NCI-H2227 (cell line): ENCODE results near the gene MB21D2.

Source experiments
- DNase-seq: peaks from one replicate; lab custom pipeline; 2025; ENCODE audit not compliant: unreplicated experiment; lab: John Stamatoyannopoulos, UW

Gene MB21D2

DNA sequence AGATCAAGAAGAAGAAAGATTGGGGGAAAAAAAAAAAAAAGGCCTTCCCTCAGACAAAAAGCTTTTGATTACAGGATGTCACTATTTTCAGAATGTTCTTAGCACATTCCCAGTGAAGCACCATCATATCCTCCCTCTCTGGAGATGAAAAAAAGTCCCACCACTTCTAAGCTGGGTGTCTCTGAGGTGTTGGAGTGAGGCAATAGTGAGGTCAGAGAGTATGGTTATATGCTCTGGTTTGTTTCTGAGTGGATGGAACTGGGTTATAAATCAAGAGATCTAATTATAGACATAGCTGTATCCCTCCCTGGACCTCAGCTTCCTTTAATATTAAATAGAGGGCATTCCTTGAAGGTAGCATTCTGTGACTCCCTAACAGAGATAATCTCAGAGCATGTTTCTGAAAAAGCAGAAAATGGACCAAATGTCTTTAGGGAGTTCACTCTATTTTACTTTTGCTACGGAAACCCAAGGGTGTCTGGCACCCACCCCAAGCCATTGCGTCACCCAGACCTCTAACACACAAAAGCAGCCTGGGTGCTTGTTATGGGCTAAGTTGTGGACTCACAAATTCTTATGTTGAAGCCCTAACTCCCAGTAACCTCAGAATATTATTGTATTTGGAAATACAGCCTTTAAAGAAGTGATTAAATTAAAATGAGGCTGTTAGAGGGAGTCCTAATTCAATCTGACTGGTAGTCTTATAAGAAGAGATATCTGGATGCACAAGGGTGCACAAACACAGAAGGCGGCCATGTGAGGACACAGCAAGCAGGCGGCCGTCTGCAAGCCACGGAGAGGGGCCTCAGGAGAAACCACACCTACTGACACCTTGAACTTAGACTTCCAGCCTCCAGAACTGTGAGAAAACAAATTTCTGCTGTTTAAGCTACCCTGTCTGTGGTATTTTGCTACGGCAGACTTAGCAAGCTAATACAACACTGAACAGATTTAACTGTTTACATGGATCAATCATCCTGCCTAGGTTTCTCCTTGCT, 81.5 kb downstream of the MB21D2 start:
- DNase-seq: no peak

- no peak for DNase-seq
Measured at GRCh38 chr3:192834428-192834827, 83.2 kb downstream of the MB21D2 start.

DNA sequence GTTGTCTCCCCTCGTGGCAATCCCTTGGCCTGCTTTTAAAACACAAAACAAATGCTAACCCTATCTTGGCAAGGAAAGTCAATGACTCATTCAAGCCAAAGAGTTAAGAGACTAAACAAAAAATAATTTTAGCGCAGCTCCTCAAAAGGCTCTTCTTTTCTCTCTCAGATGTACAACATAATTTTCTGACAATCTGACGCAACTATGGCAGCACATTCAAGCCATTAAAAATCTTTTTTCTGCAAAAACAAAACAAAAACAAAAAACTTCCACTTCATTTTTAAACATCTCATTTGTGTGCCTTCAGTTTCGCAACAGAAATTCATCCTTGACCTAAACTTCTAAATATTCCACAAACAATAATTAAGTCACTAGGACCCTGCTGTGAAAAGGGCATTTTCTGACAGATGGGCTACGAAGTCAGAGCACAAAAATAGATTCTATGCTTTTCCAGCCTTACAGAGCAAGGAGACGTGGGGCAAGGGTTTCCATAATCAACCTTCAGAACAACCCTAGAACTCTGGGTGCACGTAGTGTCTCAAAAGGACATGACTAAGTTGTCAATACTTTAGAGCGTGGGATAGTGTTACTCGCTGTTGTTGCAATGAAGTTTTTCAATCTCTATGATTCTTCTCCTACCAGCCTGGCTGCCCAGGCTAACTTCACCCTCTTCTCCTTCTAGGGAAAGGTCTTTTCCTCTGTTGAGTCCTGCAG, 84.3 kb downstream of the MB21D2 start:
- peak; percentile 39 for DNase-seq

- no peak for DNase-seq
Measured at GRCh38 chr3:192831801-192832347, 85.8 kb downstream of the MB21D2 start.

DNA sequence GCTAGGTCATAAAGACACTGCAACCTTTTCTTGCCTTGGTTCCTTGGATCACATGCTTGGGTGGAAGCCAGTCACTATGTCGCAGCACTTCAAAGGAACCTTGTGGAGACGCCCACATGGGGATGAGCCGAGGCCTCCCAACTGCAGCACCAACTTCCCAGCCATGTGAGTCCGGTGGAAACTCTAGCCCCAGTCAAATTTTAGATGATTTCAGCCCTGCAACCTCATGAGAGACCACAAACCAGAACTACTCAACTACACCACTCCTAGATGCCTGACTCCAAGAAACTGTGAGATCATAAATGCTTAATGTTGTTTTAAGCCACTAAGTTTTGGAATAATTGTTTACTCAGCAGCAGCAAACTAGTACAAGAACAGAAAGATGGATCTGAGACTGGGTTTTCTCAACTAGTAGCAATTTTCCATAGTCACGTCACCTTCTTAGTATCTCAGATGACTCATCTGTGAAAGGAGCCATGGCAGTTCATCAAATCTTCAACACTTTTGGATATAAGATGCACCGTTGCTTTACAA, 86.5 kb downstream of the MB21D2 start:
- no peak for DNase-seq

DNA sequence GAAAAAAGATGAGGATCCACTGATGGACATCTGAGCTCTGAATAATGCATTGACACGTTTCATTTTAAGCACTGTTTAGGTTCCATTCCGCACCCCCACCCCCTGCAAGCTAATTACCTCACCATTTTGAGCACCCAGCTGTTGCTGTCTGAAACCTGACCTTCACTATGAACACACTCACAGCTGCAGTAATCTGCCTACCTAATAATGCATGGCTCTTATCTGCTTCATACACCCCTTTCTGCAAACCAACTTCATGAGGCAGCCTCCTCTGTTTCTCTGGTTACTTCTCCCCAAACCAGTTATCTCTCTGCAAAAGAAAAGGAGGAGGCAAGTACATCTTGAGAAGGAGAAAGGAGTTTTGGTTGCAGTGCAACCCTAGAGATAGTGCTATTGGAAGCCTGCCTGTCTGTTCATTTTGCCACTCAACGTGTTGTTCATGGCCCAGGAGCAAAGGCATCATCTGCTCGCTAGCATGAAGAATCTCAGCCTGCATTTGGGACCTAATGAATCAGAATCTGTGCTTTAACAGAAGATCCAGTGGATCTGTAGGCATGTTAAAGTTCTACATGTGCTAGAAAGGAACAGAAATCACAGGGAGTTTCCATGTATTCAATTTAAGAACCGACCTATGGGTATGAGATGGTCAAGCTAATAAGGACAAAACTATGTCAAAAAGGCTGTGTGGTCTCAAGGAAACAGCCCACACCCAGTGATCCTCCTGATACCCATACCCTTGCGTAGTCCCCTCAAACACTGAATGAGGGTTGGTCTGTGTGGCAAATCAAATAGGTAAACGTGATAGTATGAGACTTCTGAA, 87.2 kb downstream of the MB21D2 start:
- no peak for DNase-seq

DNA sequence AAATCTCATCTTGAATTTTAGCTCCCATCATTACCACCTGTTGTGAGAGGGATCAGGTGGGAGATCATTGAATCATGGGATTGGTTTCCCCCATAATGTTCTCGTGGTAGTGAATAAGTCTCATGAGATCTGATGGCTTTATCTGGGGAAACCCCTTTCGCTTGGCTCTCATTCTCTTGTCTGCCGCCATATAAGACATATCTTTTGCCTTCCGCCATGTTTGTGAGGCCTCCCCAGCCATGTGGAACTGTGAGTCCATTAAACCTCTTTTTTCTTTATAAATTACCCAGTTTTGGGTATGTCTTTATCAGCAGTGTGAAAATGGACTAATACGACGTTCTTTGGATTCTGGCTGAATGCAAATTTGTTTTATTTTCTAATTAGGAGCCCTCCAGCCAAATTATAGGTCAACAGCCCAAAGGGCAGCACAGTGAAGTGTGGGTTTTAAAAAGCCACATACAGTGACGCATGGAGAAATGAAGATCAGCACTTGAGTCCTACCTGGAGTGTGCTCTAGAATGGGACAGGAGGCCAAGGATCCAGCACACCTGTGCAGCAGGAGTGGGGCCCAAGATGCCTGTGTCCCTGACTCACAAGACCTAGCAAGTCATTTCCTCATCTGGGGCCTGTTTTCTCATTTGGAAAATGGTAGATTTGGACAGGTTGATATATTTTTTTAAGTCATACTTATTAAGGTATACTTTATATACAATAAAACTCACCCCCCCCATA, 89.6 kb downstream of the MB21D2 start:
- no peak for DNase-seq

DNA sequence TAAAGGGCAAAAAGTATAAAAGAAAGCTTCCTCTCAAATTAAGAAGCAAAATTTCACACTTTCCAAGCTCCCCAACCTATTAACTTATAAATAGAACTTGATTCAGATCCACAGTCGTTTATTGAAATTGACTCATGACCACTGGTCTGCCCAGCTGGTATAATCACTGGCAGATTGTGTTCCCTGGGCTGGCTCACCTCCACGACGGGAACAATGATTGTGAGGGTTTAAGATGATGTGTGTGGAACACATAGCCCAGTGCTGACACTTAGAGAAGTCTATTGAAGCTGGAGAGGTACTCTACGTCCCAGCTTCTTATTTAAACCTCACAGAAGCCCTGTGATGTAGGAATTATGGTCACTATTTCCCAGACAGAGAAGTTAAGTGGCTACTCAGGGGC, 90.4 kb downstream of the MB21D2 start:
- DNase-seq: no peak

DNA sequence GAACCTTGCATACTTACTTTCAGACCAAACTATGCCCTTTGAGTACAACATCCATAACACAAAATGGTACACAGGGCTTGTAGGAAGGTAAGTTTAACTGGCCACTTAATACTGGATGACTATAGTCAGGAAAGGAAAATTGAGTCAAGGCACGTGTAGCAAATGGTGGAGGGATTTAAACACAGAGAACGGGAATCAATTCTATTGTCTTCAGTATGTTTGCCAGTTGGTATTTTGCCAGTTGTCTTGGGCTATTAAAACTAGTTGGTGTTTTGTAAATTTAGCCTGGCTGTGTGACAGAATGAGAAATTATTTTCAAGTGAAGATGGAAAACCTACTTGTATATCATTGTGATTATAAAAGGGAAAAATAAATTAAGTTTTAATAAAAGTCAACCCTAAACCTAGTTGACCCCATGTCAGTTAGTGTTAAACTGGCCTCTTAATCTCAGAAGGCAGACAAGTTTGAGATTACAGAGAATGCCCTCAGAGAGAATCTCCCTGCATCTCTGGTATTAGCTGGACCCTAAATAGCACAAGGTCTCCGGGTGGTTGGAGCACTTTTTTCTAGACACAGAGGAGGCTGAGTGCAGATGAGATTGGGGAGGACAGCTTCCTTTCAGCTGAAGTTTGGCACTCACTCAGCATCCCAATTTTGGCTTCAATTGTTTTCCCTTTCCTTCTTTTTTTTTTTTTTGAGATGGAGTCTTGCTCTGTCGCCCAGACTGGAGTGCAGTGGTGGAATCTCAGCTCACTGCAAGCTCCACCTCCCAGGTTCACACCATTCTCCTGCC, 91.2 kb downstream of the MB21D2 start:
- no peak for DNase-seq

- peak; percentile 79 for DNase-seq
Measured at GRCh38 chr3:192825657-192826200, 91.9 kb downstream of the MB21D2 start.

GRCh38 chr3:192825216-192825615, 92.4 kb downstream of the MB21D2 start:
- peak; percentile 31 for DNase-seq

DNA sequence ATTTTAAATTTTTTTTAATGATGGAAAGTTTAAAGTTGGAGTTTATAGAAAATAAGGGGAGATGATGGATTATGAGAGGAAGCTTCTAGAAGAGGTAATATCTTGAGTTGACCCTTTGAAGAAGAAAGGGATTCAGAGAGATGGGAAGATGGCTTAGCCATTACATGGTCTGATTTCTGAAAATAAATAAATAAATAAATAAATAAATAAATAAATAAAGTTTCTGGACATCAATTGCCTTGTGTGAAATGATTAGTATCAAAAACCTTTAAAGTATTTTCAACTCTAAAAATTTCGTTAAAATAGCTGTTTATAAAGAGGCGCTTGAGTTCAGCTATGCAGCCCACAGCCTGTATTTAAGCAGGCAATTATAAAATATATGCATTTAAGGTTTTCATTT, 93.3 kb downstream of the MB21D2 start:
- DNase-seq: no peak

DNA sequence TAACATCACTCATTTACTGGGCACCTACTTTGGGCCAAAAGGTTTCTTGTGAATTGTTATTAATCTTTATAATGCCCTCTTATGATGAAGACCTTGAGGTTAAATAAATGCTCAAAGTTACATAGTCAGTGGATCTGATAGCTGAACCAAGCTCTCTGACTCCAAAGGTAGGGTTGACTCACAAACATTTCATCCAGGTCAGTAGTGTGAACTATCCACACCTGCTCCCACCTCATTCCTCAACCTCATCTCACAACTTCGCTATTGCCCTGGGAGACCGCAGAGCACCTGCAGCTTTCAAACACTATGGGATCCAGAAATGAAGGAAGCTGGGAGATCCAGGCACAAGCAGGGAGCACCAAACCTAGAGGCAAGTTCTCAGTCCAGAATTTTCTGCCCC, 96.5 kb downstream of the MB21D2 start:
- DNase-seq: no peak

GRCh38 chr3:192820161-192820560, 97.5 kb downstream of the MB21D2 start:
- DNase-seq: no peak

- no peak for DNase-seq
Measured at GRCh38 chr3:192819001-192819569, 98.6 kb downstream of the MB21D2 start.

DNA sequence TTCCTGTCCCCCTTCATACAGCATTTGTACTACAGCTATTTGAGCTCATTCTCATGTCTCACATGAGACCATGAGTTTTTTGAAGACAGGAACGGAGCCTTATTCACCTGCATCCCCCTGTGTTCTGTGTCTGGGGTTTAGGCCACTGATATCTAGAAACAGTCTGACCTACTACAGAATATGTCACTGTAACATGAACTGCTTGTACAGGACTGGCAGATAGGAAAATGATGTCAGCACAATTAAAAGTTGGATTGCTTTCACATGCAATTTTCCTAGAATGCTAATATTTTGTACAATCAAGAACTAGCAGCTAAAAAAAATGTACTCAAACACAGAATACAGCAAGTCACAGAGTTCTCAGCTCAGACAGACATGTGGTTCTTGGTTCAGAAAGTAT, 99.5 kb downstream of the MB21D2 start:
- DNase-seq: no peak

- DNase-seq: no peak
Measured at GRCh38 chr3:192817506-192817905, 100.2 kb downstream of the MB21D2 start.

DNA sequence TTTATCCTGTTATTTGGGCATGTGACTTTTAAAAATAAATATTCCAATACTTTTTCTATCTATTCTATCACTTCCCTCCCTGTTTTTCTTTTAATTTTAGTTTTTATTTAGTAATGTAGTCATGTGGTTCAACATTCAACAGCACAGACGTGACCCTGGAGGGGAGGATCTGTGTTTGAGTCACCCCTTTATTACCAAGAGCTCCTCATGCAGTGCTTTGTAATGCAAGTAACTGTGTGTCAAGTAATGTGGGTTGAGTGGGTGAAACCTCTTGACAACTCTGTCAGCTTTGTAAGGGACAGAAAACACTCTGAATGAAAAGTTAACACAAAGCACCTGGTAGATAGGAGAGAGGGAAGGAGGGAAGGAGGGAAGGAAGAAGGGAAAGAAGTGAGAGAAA, 100.6 kb downstream of the MB21D2 start:
- DNase-seq: no peak

DNA sequence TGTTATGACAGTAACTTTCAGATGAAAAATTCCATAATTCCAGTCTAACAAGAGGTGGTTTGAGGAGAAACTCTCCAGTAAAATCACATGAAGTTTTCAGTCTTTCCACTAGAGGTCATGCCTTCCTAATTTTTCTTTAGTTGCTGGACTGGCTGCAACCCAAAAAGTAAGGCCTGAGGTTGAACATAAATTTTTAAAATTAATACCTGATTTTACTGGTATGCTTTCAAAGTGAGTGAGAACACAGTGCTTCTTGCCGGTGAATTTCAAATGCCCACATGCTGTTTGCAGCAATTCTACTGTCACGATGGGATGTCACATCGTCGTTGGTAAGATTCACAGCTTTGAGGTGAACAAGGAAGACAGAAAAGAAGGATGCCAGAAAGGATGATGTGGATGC, 101.3 kb downstream of the MB21D2 start:
- DNase-seq: peak; percentile 63
